Coronary artery (tissue), 2 donors: ENCODE results near the gene TFCP2L1.
"Not testable (repeated sequence)": the region's sequence is repeated elsewhere in the genome, so short reads cannot be mapped to it uniquely, and the experiment has no call there.

Experiments
- DNase-seq: peaks from one replicate; pipeline ENCODE4 v3.0.0-alpha.2; 2017; ENCODE audit warnings: low spot score
- H3K27ac ChIP-seq, 2 donors: fragments of 200-600 bp; sonication (generic); one replicate each; pipeline ENCODE4 v1.5.1; 2016 to 2019
- H3K4me3 ChIP-seq: fragments of 200-600 bp; sonication (generic); 2 replicates; pipeline ENCODE4 v1.5.1; 2016; ENCODE audit warnings: mild to moderate bottlenecking, moderate library complexity
- TF ChIP-seq, protein P1 (sequence below): fragments of 200-600 bp; sonication (generic); IDR thresholded peaks from one replicate; pipeline ENCODE4 v1.5.1; 2019; ENCODE audit warnings: antibody characterized with exemption

TFCP2L1 gene

DNA sequence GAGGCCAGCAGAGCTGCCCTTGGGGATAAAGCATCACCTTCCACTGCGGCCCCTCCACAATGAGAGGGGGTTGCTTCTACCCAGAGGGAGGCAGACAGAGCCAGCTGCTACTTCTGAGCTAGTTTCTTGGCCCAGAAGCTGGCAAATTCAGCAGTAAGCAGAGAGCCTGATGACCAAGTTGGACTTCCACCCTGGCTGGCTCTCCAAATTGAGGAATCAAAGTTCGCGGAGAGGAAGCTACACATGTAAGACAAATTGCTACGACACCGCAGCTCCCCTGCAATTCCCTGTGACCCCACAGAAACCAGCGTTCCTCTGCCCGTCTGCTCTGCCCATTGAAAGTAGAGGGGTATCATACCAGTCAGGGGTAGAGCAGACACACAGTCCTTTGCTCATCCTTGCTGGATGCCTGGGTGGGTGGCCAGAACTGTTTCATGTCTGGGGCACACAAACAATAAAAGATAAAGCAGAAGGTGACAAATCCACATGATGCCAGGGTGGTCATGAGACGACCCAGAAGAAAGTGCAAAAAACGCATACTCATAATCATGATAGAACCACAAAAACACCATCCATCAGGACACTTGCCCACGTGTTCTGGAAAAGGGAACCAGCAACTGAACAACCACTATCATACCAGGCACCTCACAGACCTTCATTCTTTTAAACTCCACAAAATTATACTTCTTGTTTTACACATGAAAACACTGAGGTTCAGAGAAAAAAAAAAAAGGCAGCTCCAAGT lies 5.4 kb downstream of the TFCP2L1 start:
- DNase-seq, result no peak
- no peak overlapping the region for H3K27ac ChIP-seq
- no peak overlapping the region for H3K4me3 ChIP-seq
- TF ChIP-seq, protein P1, sequence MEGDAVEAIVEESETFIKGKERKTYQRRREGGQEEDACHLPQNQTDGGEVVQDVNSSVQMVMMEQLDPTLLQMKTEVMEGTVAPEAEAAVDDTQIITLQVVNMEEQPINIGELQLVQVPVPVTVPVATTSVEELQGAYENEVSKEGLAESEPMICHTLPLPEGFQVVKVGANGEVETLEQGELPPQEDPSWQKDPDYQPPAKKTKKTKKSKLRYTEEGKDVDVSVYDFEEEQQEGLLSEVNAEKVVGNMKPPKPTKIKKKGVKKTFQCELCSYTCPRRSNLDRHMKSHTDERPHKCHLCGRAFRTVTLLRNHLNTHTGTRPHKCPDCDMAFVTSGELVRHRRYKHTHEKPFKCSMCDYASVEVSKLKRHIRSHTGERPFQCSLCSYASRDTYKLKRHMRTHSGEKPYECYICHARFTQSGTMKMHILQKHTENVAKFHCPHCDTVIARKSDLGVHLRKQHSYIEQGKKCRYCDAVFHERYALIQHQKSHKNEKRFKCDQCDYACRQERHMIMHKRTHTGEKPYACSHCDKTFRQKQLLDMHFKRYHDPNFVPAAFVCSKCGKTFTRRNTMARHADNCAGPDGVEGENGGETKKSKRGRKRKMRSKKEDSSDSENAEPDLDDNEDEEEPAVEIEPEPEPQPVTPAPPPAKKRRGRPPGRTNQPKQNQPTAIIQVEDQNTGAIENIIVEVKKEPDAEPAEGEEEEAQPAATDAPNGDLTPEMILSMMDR, result no peak

DNA sequence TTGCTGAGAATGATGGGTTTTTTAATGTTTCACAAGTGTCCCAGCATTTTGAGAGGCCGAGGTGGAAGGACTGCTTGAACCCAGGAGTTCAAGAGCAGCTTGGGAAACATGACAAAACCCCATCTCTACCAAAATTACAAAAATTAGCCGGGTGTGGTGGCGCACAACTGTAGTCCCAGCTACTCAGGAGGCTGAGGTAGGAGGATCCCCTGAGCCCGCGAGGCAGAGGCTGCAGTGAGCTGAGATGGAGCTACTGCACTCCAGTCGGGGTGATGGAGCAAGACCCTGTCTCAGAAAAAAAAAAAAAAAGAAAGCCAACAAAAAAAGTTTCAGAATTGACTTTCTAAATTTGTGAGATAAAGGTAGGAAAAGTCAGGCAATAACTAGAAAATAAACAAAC lies 8.7 kb downstream of the TFCP2L1 start:
- Histone ChIP-seq H3K4me3 (no peak overlapping the region), H3K27ac (no peak overlapping the region)
- TF ChIP-seq, protein P1, result no peak
- DNase-seq, result no peak

DNA sequence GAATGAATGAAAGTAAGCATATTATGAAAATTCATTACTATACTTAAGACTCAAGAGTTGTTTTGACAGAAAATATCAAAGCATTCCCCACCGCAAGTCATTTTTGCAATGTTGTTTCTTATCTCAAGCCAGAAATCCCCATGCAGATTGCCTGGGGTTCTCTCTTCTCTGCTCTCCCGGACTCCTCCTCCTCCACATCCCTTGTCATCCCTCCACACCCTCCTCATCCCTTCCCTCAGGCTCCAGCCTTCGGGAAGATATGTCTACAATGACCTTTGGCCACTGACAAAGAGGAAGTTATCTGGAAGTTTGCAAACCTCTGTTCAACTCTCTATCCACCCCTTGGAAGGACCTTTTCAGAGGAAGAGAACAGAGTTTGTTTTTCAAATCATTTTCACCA lies 11.9 kb downstream of the TFCP2L1 start:
- DNase-seq, result no peak
- TF ChIP-seq, protein P1, result no peak
- Histone ChIP-seq H3K4me3 (no peak overlapping the region), H3K27ac (no peak overlapping the region)

DNA sequence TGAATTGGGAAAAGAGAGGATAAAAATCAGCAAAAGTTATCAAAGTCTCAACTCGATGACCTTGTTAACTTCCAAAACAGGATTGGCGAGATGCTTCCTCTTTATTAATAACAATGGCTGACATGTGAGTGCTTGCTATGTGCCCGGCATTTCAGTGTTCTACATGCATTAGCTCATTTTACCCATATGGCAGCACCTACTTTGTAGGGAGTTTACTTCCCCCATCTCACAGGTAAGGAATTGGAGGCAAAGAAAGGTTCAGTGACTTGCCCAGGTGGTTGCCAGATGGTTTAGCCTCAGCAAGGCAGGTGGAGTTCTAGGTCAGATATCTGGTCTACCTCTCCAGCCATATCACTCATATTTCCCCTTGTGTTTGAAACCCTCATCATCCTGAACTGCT lies 12.4 kb downstream of the TFCP2L1 start:
- TF ChIP-seq, protein P1, result no peak
- no peak for DNase-seq
- H3K4me3 ChIP-seq, result no peak overlapping the region
- H3K27ac ChIP-seq, result no peak overlapping the region

DNA sequence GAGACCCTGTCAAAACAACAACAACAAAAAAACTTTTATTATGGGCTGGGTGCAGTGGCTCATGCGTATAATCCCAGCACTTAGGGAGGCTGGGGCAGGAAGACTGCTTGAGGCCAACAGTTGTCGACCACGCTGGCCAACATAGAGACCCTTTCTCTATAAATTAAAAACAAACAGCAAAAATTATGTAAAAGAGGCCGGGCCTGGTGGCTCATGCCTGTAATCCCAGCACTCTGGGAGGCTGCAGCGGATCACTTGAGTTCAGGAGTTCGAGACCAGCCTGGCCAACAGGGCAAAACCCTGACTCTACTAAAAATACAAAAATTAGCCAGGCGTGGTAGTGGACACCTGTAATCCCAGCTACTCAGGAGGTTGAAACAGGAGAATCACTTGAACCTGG lies 15.6 kb downstream of the TFCP2L1 start:
- H3K27ac ChIP-seq, H3K4me3 ChIP-seq, DNase-seq: not testable (repeated sequence)

DNA sequence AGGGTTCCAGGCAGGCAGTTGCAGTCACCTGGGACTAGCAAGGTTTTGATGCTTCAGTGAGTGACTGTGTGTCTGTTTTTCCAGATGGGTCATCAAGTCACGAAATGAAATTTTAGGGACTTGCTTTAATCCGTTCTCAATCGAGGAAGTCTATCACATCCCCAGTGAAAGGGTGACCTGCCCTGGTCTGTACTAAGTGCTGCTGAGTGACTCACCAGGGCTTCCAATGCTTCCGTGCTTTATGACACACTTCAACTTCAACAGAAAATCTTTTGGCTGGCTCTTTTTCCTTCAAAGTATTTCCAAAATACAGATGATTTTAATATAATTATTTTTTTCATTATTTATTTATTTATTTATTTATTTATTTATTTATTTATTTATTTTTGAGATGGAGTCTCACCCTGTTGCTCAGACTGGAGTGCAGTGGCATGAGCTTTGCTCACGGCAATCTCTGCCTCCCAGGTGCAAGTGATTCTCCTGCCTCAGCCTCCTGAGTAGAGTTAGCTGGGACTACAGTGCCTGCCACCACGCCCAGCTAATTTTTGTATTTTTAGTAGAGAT lies 18.4 kb downstream of the TFCP2L1 start:
- Histone ChIP-seq H3K4me3 (no peak overlapping the region), H3K27ac (no peak overlapping the region)
- TF ChIP-seq, protein P1, result no peak
- DNase-seq, result no peak

DNA sequence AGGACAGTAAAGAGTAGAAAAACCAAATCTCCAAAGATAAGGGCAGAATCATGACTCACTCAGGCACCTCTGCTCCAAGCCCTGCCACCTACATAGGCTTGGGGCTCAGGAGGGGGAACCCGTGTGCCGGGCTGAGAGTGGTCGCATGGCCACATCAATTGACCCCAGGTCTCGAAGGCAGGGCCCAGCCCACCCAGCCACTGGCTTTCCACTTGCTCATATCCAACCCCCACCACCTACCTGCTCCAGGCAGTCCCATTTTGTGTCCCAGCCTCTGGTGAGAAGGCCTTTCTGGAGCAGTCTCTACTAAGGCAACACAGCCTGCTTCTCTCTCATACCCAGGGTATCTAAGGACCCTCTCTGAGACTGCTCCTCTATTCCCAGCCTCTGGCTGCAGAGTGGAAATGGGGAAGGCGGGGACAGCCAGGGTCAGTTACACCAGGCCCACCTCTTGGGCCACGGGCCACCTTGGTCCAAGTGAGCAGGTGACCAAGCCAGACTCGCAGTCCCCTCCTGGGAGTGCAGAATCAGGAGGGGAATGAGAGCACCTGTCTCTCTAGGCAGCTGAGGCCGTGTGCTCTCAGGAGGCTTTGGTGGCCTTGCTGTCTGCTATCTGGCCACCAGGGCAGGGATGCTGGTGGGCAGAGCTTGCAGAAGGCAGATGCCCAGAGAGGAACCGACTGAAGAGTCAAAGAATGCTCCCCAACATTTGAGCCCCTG lies 20.8 kb downstream of the TFCP2L1 start:
- Histone ChIP-seq H3K4me3 (no peak overlapping the region), H3K27ac (no peak overlapping the region)
- TF ChIP-seq, protein P1, result no peak
- DNase-seq, result no peak
